ENCODE measurements around the gene PRSS12.

DNA sequence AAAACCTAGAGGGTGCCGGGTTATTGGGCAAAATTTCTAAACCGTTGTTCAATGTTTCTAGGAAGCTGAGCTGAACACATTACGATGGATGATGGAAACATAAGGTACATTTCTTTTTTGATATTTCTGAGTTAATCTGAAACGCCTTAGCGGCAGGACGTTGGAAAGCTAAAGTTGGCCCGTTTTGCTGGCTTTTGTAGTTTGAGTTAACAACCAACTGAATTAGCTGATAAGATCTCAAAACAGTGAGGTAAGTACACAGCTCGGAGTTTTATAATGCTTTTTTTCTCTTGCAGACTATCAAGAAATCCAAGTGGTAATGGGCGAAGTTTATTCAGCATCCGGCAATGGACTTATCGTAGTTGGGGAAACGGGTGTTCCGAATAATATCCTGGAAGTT lies 73.5 kb downstream of the PRSS12 start:
- TF ChIP-seq, protein P1, sequence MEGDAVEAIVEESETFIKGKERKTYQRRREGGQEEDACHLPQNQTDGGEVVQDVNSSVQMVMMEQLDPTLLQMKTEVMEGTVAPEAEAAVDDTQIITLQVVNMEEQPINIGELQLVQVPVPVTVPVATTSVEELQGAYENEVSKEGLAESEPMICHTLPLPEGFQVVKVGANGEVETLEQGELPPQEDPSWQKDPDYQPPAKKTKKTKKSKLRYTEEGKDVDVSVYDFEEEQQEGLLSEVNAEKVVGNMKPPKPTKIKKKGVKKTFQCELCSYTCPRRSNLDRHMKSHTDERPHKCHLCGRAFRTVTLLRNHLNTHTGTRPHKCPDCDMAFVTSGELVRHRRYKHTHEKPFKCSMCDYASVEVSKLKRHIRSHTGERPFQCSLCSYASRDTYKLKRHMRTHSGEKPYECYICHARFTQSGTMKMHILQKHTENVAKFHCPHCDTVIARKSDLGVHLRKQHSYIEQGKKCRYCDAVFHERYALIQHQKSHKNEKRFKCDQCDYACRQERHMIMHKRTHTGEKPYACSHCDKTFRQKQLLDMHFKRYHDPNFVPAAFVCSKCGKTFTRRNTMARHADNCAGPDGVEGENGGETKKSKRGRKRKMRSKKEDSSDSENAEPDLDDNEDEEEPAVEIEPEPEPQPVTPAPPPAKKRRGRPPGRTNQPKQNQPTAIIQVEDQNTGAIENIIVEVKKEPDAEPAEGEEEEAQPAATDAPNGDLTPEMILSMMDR (IDR thresholded peaks at IDR 0.05; ENCODE audit: low read depth, low read length) = no peak
- no peak for TF ChIP-seq EZH2phosphoT487 (IDR thresholded peaks at IDR 0.05; ENCODE audit: low read depth)
